Breast epithelium (tissue), 4 donors: ENCODE results near the gene COL26A1. TPM values are rescaled to one million over a fixed set of nuclear protein-coding genes. Genes with fewer than 3 reads are reported as not detected.

Source experiments
- DNase-seq, 2 donors: peaks; one replicate each; pipeline ENCODE4 v3.0.0-alpha.2; 2019; ENCODE audit warnings: low spot score in 2 of 2
- H3K27ac ChIP-seq, 2 donors: fragments of 200-600 bp; sonication (generic) in 1 of 2; one replicate each; pipeline ENCODE4 v1.5.1; 2016 to 2019; ENCODE audit warnings: mild to moderate bottlenecking in 1 of 2
- H3K27me3 ChIP-seq, 2 donors: fragments of 200-600 bp; sonication (generic) in 1 of 2; one replicate each; pipeline versions ENCODE4 v1.5.1 to v1.6.0; 2017 to 2019; ENCODE audit warnings: control low read depth in 1 of 2, mild to moderate bottlenecking in 1 of 2
- H3K36me3 ChIP-seq: fragments of 200-600 bp; one replicate; pipeline ENCODE4 v1.5.1; 2019
- H3K4me1 ChIP-seq, 2 donors: fragments of 200-600 bp; sonication (generic); one replicate each; pipeline ENCODE4 v1.5.1; 2016 to 2019; ENCODE audit warnings: control low read depth in 1 of 2
- H3K4me3 ChIP-seq, 3 donors: fragments of 200-600 bp; sonication (generic); 1 replicate in 2 of 3; 2 replicates in 1 of 3; pipeline ENCODE4 v1.5.1; 2016 to 2019; ENCODE audit warnings: mild to moderate bottlenecking in 3 of 3, moderate library complexity in 2 of 3
- H3K9me3 ChIP-seq, 2 donors: fragments of 200-600 bp; sonication (generic) in 1 of 2; one replicate each; pipeline ENCODE4 v1.5.1; 2016 to 2019; ENCODE audit warnings: control low read depth in 1 of 2
- CTCF ChIP-seq, 3 donors: fragments of 450-650 bp; IDR thresholded peaks; one replicate each; pipeline ENCODE4 v1.5.1; 2016 to 2017; ENCODE audit warnings: antibody characterized with exemption in 3 of 3, mild to moderate bottlenecking in 3 of 3, moderate library complexity in 3 of 3
- POLR2A ChIP-seq: fragments of 450-650 bp; IDR thresholded peaks from one replicate; pipeline ENCODE4 v1.6.1; 2016; ENCODE audit warnings: antibody characterized with exemption, mild to moderate bottlenecking, moderate library complexity
- POLR2AphosphoS5 ChIP-seq, 3 donors: sonication (generic); formaldehyde crosslinking; IDR thresholded peaks; one replicate each; pipeline ENCODE4 v1.6.1; 2017; ENCODE audit warnings: antibody characterized with exemption in 3 of 3
- intact Hi-C: fragments of 100-400 bp; cut with DNase I; formaldehyde crosslinking; loops from one replicate; pipeline ENCODE4 v1.15.1; 2023; ENCODE audit warnings: low total_unique reads
- total RNA-seq, 3 donors: library from RNA; depleted of rRNA; stranded (reverse); fragments of >200 nt; gene quantifications; one replicate each; pipeline ENCODE4 v1.1.0, GENCODE V29; 2016

COL26A1 gene
- total RNA-seq, 3 donors from 2014 or later: not detected

GRCh38 chr7:101536668-101537067, 174.0 kb downstream of the COL26A1 start:
- peaks cover 0 to 4% of the 10 kb centered on the region in 2 donors for H3K4me1 ChIP-seq
- no peak for TF ChIP-seq POLR2A
- no peak for TF ChIP-seq POLR2AphosphoS5 (IDR thresholded peaks at IDR 0.05)
- TF ChIP-seq CTCF (IDR thresholded peaks at IDR 0.05): no peak
- H3K27me3 ChIP-seq: peaks cover 0 to 8% of the 10 kb centered on the region in 2 donors
- no peaks in the 10 kb centered on the region for H3K9me3 ChIP-seq
- intact Hi-C loops: no loop called here
- no peak overlapping the region for H3K27ac ChIP-seq
- no peak for DNase-seq
- no peaks in the 10 kb centered on the region for H3K36me3 ChIP-seq
- H3K4me3 ChIP-seq: no peak overlapping the region

- intact Hi-C loops: no loop called here
- Histone ChIP-seq H3K4me3 (no peak overlapping the region), H3K4me1 (peaks cover 0 to 4% of the 10 kb centered on the region in 2 donors), H3K36me3 (no peaks in the 10 kb centered on the region), H3K9me3 (no peaks in the 10 kb centered on the region), H3K27ac (no peak overlapping the region), H3K27me3 (peaks cover 0 to 8% of the 10 kb centered on the region in 2 donors)
- DNase-seq: no peak
- TF ChIP-seq POLR2A (no peak), POLR2AphosphoS5 (IDR thresholded peaks at IDR 0.05) (no peak), CTCF (IDR thresholded peaks at IDR 0.05) (no peak)
Observed at GRCh38 chr7:101537205-101537604, 174.5 kb downstream of the COL26A1 start.

- no peak overlapping the region for H3K4me3 ChIP-seq
- H3K27ac ChIP-seq: no peak overlapping the region
- DNase-seq: no peak
- H3K4me1 ChIP-seq: peaks cover 0 to 4% of the 10 kb centered on the region in 2 donors
- TF ChIP-seq CTCF (IDR thresholded peaks at IDR 0.05): no peak
- peaks cover 0 to 8% of the 10 kb centered on the region in 2 donors for H3K27me3 ChIP-seq
- no peaks in the 10 kb centered on the region for H3K36me3 ChIP-seq
- no peaks in the 10 kb centered on the region for H3K9me3 ChIP-seq
- intact Hi-C loops: no loop called here
Observed at GRCh38 chr7:101537935-101538595, 175.4 kb downstream of the COL26A1 start.

- no peak for TF ChIP-seq POLR2A
- peak; percentile 23 to 62 (median 50) for TF ChIP-seq CTCF (IDR thresholded peaks at IDR 0.05)
Observed at GRCh38 chr7:101538596-101539459, 176.2 kb downstream of the COL26A1 start.

GRCh38 chr7:101539784-101540183, 177.1 kb downstream of the COL26A1 start:
- Histone ChIP-seq H3K27ac (no peak overlapping the region), H3K4me1 (peaks cover 0 to 4% of the 10 kb centered on the region in 2 donors), H3K36me3 (no peaks in the 10 kb centered on the region), H3K4me3 (no peak overlapping the region), H3K27me3 (peaks cover 0 to 8% of the 10 kb centered on the region in 2 donors), H3K9me3 (no peaks in the 10 kb centered on the region)
- no peak for DNase-seq
- intact Hi-C loops: loop anchor here (10.0 kb wide), 1 partner anchor 735 kb away; no protein-coding TSS in a partner anchor
- no peak for TF ChIP-seq POLR2A

More at GRCh38 chr7:101538596-101539459, 176.2 kb downstream of the COL26A1 start:
- H3K27me3 ChIP-seq: peaks cover 0 to 8% of the 10 kb centered on the region in 2 donors
- intact Hi-C loops: no loop called here
- no peak overlapping the region for H3K4me3 ChIP-seq
- peak in 1 of 2 donors; percentile 61 for DNase-seq
- no peak overlapping the region for H3K27ac ChIP-seq
- H3K36me3 ChIP-seq: no peaks in the 10 kb centered on the region
- no peaks in the 10 kb centered on the region for H3K9me3 ChIP-seq
- peaks cover 0 to 4% of the 10 kb centered on the region in 2 donors for H3K4me1 ChIP-seq
